IMR-90 (cell line): ENCODE results near the gene VPS11.

ENCODE experiments used
- CTCF ChIP-seq: conservative IDR thresholded peaks from 2 replicates; pipeline ENCODE4 v1.5.1; 2012; ENCODE audit warnings: mild to moderate bottlenecking, low read depth, low read length, improper control_type of control experiment
- POLR2A ChIP-seq: IDR thresholded peaks from 2 replicates; pipeline ENCODE4 v1.6.1; 2012; ENCODE audit warnings: mild to moderate bottlenecking, low read depth, low read length
- RFX5 ChIP-seq: IDR thresholded peaks from 2 replicates; pipeline ENCODE4 v1.8.0; 2012; ENCODE audit warnings: low read depth, mild to moderate bottlenecking, low read length, moderate library complexity
- USF2 ChIP-seq: fragments of 150-350 bp; IDR thresholded peaks from 2 replicates; pipeline ENCODE4 v1.6.1; 2017; ENCODE audit warnings: mild to moderate bottlenecking, antibody characterized with exemption, low read length, low read depth

- no peak for TF ChIP-seq USF2
- no peak for TF ChIP-seq CTCF
- TF ChIP-seq POLR2A: no peak
- no peak for TF ChIP-seq RFX5
These were observed 16.0 kb upstream of the VPS11 start for GRCh38 chr11:119051440-119052162.
